K562 (cell line): ENCODE data around the gene ADD3. TPM values are rescaled to one million over a fixed set of nuclear protein-coding genes. Genes with fewer than 3 reads are reported as not detected.
"Not testable (repeated sequence)": the region's sequence is repeated elsewhere in the genome, so short reads cannot be mapped to it uniquely, and the experiment has no call there.

ENCODE experiments used
- ATAC-seq: fragments of 200-7000 bp; cut with Tn5 transposase; 3 replicates; pipeline ENCODE4 v1.9.1; 2020; ENCODE audit warnings: moderate library complexity
- BruUV-seq: library from RNA; stranded (reverse); fragments of 400-500 nt; replicated peaks from 2 replicates; lab custom pipeline; 2021; lab: Mats Ljungman, UMichigan
- CTCF ChIA-PET: fragments of 300-600 bp; formaldehyde crosslinking; extraction: SDS; loops from one replicate; lab custom pipeline; 2021; ENCODE audit warnings: low intra/inter-chr PET ratio; lab: Yijun Ruan, JAX
- POLR2A ChIA-PET: fragments of 300-600, 350-650 bp; sonication (Branson Sonifier 250); formaldehyde crosslinking; extraction: SDS; loops from one replicate; lab custom pipeline; 2021; ENCODE audit warnings: antibody characterized with exemption, inconsistent platforms; lab: Yijun Ruan, JAX
- DNase-seq, 4 experiments: peaks; one replicate each; pipeline versions ENCODE4 v3.0.0 to v3.0.0-alpha.2; 2011 to 2018; ENCODE audit warnings: low spot score in 3 of 4, mixed read lengths in 3 of 4; ENCODE audit errors: extremely low read depth in 1 of 4
- FAIRE-seq: peaks from 2 replicates; lab custom pipeline; 2011; peaks lifted over from hg19 to GRCh38; lab: Jason Lieb, UNC
- H2AFZ ChIP-seq: 2 replicates; pipeline ENCODE4 v1.6.0; 2011; ENCODE audit warnings: low read depth, low read length, control low read depth, inconsistent platforms
- H3K27ac ChIP-seq: fragments of 200-600 bp; 3 replicates; pipeline ENCODE4 v1.8.0; 2011; ENCODE audit warnings: low read depth, mild to moderate bottlenecking, control low read depth, inconsistent platforms, low read length, moderate library complexity, mixed read lengths; ENCODE audit errors: extremely low read depth
- H3K27me3 ChIP-seq, 2 experiments: fragments of 300-600 bp in 1 of 2; 2 replicates in 1 of 2; 3 replicates in 1 of 2; pipeline versions ENCODE4 v1.6.0 to v1.8.0; 2011; ENCODE audit warnings: inconsistent platforms in 2 of 2, low read length in 2 of 2, mild to moderate bottlenecking in 1 of 2, mixed read lengths in 1 of 2, moderate library complexity in 1 of 2; ENCODE audit not compliant: control insufficient read depth in 2 of 2, insufficient read depth in 2 of 2
- H3K36me3 ChIP-seq: fragments of 300-600 bp; 3 replicates; pipeline ENCODE4 v1.8.0; 2011; ENCODE audit warnings: mild to moderate bottlenecking, low read length, inconsistent platforms; ENCODE audit not compliant: control insufficient read depth, insufficient read depth
- H3K4me1 ChIP-seq, 2 experiments: fragments of 200-600 bp in 1 of 2; replicated peaks in 1 of 2; 2 replicates in 1 of 2; 3 replicates in 1 of 2; pipeline versions ENCODE4 v1.5.1 to v1.8.0; 2011; ENCODE audit warnings: inconsistent platforms in 2 of 2, low read length in 2 of 2, mild to moderate bottlenecking in 1 of 2, mixed read lengths in 1 of 2, moderate library complexity in 1 of 2; ENCODE audit not compliant: control insufficient read depth in 2 of 2, insufficient read depth in 2 of 2
- H3K4me2 ChIP-seq: 2 replicates; pipeline ENCODE4 v1.6.1; 2011; ENCODE audit warnings: low read length, control low read depth, inconsistent platforms, mixed read lengths; ENCODE audit not compliant: insufficient read depth
- H3K4me3 ChIP-seq: fragments of 200-600 bp; sonication (generic), shearing (Covaris generic); 2 replicates; pipeline ENCODE4 v1.5.1; 2016; ENCODE audit warnings: control low read depth, inconsistent platforms
- H3K79me2 ChIP-seq: fragments of 200-600 bp; 3 replicates; pipeline ENCODE4 v1.8.0; 2011; ENCODE audit warnings: low read length, inconsistent platforms; ENCODE audit not compliant: control insufficient read depth, insufficient read depth
- H3K9ac ChIP-seq, 2 experiments: 2 replicates each; pipeline versions ENCODE4 v1.6.0 to v1.6.1; 2011; ENCODE audit warnings: low read depth in 2 of 2, low read length in 2 of 2, control low read depth in 1 of 2, inconsistent platforms in 1 of 2, mild to moderate bottlenecking in 1 of 2, mixed read lengths in 1 of 2; ENCODE audit not compliant: insufficient read depth in 1 of 2
- H3K9me1 ChIP-seq: one replicate; pipeline ENCODE4 v1.6.0; 2011; ENCODE audit warnings: inconsistent platforms, mild to moderate bottlenecking, low read length, moderate library complexity; ENCODE audit not compliant: control insufficient read depth, insufficient read depth
- H3K9me3 ChIP-seq: replicated peaks from 2 replicates; pipeline ENCODE4 v1.5.1; 2011; ENCODE audit warnings: low read depth, low read length, inconsistent platforms; ENCODE audit not compliant: control insufficient read depth, insufficient read depth
- H4K20me1 ChIP-seq: replicated peaks from 2 replicates; pipeline ENCODE4 v1.6.1; 2011; ENCODE audit warnings: low read length, inconsistent platforms, mixed read lengths; ENCODE audit not compliant: control insufficient read depth, insufficient read depth
- ADNP ChIP-seq: fragments of 200-800 bp; sonication (Bioruptor generic); IDR thresholded peaks from 2 replicates; pipeline ENCODE4 v1.6.1; 2016; ENCODE audit warnings: missing genetic modification characterization, missing compliant biosample characterization
- RBM25 ChIP-seq: fragments of 200-400 bp; formaldehyde crosslinking; IDR thresholded peaks from 2 replicates; pipeline ENCODE4 v1.6.1; 2018; ENCODE audit warnings: low read length, low read depth, moderate library complexity; ENCODE audit not compliant: severe bottlenecking
- TRIM25 ChIP-seq: fragments of 450-650 bp; IDR thresholded peaks from 2 replicates; pipeline ENCODE4 v1.7.0; 2016; ENCODE audit warnings: borderline replicate concordance
- XRCC5 ChIP-seq: fragments of 200-400 bp; formaldehyde crosslinking; IDR thresholded peaks from 2 replicates; pipeline ENCODE4 v1.6.1; 2017; ENCODE audit warnings: low read depth, mild to moderate bottlenecking, low read length
- ZNF311 ChIP-seq: fragments of 250-450 bp; sonication (Bioruptor Pico); IDR thresholded peaks from 2 replicates; pipeline ENCODE4 v1.4.0; 2020; ENCODE audit warnings: mild to moderate bottlenecking, moderate library complexity
- WGBS: fragments of 100-300 bp; shearing (Covaris generic); methylation state at CpG from one replicate; pipeline ENCODE4 v1.1.6; 2016; ENCODE audit warnings: low coverage, mixed read lengths; ENCODE audit not compliant: insufficient coverage; ENCODE audit errors: missing lambda C conversion rate; 5-methylcytosine and 5-hydroxymethylcytosine counted together
- in situ Hi-C: fragments of 300-500 bp; cut with MboI; formaldehyde crosslinking; loops from 4 replicates; pipeline ENCODE4 v1.15.0; 2018; ENCODE audit warnings: inconsistent platforms, mixed read lengths
- intact Hi-C: fragments of 100-400 bp; cut with micrococcal nuclease; formaldehyde crosslinking; loops from 2 replicates; pipeline ENCODE4 v1.14.2; 2022
- polyA plus RNA-seq, 8 experiments: library from polyadenylated mRNA; depleted of rRNA in 4 of 8; stranded (reverse) in 5 of 8; unstranded in 3 of 8; fragments of >200 nt; fragmentation: Nextera tagmentation in 2 of 8; fragmentation: Illumina TruSeq in 1 of 8; extraction: Ambion mirVana in 2 of 8; extraction: Trizol in 1 of 8; gene quantifications; 2 replicates each; pipeline versions ENCODE4 v1.2.1 to v1.2.3, GENCODE V29; 2011 to 2014; ENCODE audit warnings: inconsistent platforms in 1 of 8, missing spikeins in 1 of 8
- total RNA-seq, 7 experiments: library from RNA; depleted of rRNA in 6 of 7; stranded (reverse); fragments of >200 nt in 6 of 7; fragmentation: Illumina TruSeq in 2 of 7; extraction: Trizol in 2 of 7; gene quantifications; 2 replicates each; pipeline versions ENCODE4 v1.2.1 to v1.2.3, GENCODE V29; 2011 to 2021; ENCODE audit warnings: low replicate concordance in 1 of 7

Gene ADD3
- total and polyA plus RNA-seq, 9 of the 15 experiments (the other 6 are each of a cell fraction or from before 2014, with no cell fraction given) = 13.2 to 125 (median 31.7) TPM

- no peak for TF ChIP-seq TRIM25
- no peak for TF ChIP-seq RBM25
- no peak for TF ChIP-seq ZNF311 (CRISPR knock-in tag)
- TF ChIP-seq XRCC5 = no peak
- TF ChIP-seq ADNP (tag) = no peak
Observed at GRCh38 chr10:109984013-109984412, 23.8 kb upstream of the ADD3 start (continued).

- ATAC-seq, H2AFZ ChIP-seq, H3K4me3 ChIP-seq, H3K79me2 ChIP-seq, FAIRE-seq, H3K9me1 ChIP-seq, H3K27me3 ChIP-seq, POLR2A ChIA-PET, CTCF ChIA-PET, H4K20me1 ChIP-seq, intact Hi-C loops, in situ Hi-C loops, DNase-seq, BruUV-seq, H3K36me3 ChIP-seq, H3K4me2 ChIP-seq, H3K9me3 ChIP-seq, H3K9ac ChIP-seq, H3K27ac ChIP-seq: not testable (repeated sequence)
- H3K4me1 ChIP-seq = peaks cover 11 to 19% of the 10 kb centered on the region in 2 experiments; a peak in 4 of 5 replicates
- WGBS = 100% methylated on average over 1 of the region's 3 CpGs
Observed at GRCh38 chr10:109985768-109986167, 22.0 kb upstream of the ADD3 start.
